ENCODE measurements around the gene SLC34A1.
"Not testable (repeated sequence)": the region's sequence is repeated elsewhere in the genome, so short reads cannot be mapped to it uniquely, and the experiment has no call there.

SLC34A1 gene

GRCh38 chr5:177384134-177384533 lies at the start of gene SLC34A1:
Gene SLC34A1, plus strand, starts transcription at chr5:177384434. Its CDS starts 1,308 bp downstream, at chr5:177385742.
- no peak for TF ChIP-seq JUND (IDR thresholded peaks at IDR 0.05; ENCODE audit: low read depth)
- DNase-seq (ENCODE audit: low read depth in 1 of 2, low spot score in 1 of 2), result no peak
- in situ Hi-C loops (cut with HindIII; ENCODE audit: low pct_unique_long_range_greater_than_20kb, low sequenced_read_pairs), result no loop called here

- TF ChIP-seq JUND (IDR thresholded peaks at IDR 0.05; ENCODE audit: low read depth), result no peak
- no peak for DNase-seq (ENCODE audit: low read depth in 1 of 2, low spot score in 1 of 2)
- in situ Hi-C loops (cut with HindIII; ENCODE audit: low pct_unique_long_range_greater_than_20kb, low sequenced_read_pairs), result no loop called here
Observed at GRCh38 chr5:177334781-177335700, 49.2 kb upstream of the SLC34A1 start.

- no peak for DNase-seq (ENCODE audit: low read depth in 1 of 2, low spot score in 1 of 2)
- TF ChIP-seq JUND (IDR thresholded peaks at IDR 0.05; ENCODE audit: low read depth), result no peak
- in situ Hi-C loops (cut with HindIII; ENCODE audit: low pct_unique_long_range_greater_than_20kb, low sequenced_read_pairs), result no loop called here
Observed at GRCh38 chr5:177335701-177336065, 48.6 kb upstream of the SLC34A1 start.

- no peak for TF ChIP-seq JUND (IDR thresholded peaks at IDR 0.05; ENCODE audit: low read depth)
- peak in 1 of 2 experiments; percentile 51 for DNase-seq (ENCODE audit: low read depth in 1 of 2, low spot score in 1 of 2)
- in situ Hi-C loops (cut with HindIII; ENCODE audit: low pct_unique_long_range_greater_than_20kb, low sequenced_read_pairs), result no loop called here
Observed at GRCh38 chr5:177336112-177336511, 48.1 kb upstream of the SLC34A1 start.

GRCh38 chr5:177336603-177337494 lies 47.4 kb upstream of the SLC34A1 start:
- peak in 1 of 2 experiments; percentile 18 for DNase-seq (ENCODE audit: low read depth in 1 of 2, low spot score in 1 of 2)
- TF ChIP-seq JUND (IDR thresholded peaks at IDR 0.05; ENCODE audit: low read depth), result no peak
- in situ Hi-C loops (cut with HindIII; ENCODE audit: low pct_unique_long_range_greater_than_20kb, low sequenced_read_pairs), result no loop called here

- TF ChIP-seq JUND (IDR thresholded peaks at IDR 0.05; ENCODE audit: low read depth), result no peak
- in situ Hi-C loops (cut with HindIII; ENCODE audit: low pct_unique_long_range_greater_than_20kb, low sequenced_read_pairs), result no loop called here
- no peak for DNase-seq (ENCODE audit: low read depth in 1 of 2, low spot score in 1 of 2)
Observed at GRCh38 chr5:177338251-177339106, 45.8 kb upstream of the SLC34A1 start.

GRCh38 chr5:177339107-177339638 lies 45.1 kb upstream of the SLC34A1 start:
- in situ Hi-C loops (cut with HindIII; ENCODE audit: low pct_unique_long_range_greater_than_20kb, low sequenced_read_pairs), result no loop called here
- peak in 1 of 2 experiments; percentile 89 for DNase-seq (ENCODE audit: low read depth in 1 of 2, low spot score in 1 of 2)
- TF ChIP-seq JUND (IDR thresholded peaks at IDR 0.05; ENCODE audit: low read depth), result no peak

GRCh38 chr5:177343000-177343399 lies 41.2 kb upstream of the SLC34A1 start:
- in situ Hi-C loops (cut with HindIII; ENCODE audit: low pct_unique_long_range_greater_than_20kb, low sequenced_read_pairs), result not testable (repeated sequence)

GRCh38 chr5:177343777-177344176 lies 40.5 kb upstream of the SLC34A1 start:
- no peak for TF ChIP-seq JUND (IDR thresholded peaks at IDR 0.05; ENCODE audit: low read depth)
- no peak for DNase-seq (ENCODE audit: low read depth in 1 of 2, low spot score in 1 of 2)
- in situ Hi-C loops (cut with HindIII; ENCODE audit: low pct_unique_long_range_greater_than_20kb, low sequenced_read_pairs), result no loop called here

More at GRCh38 chr5:177343000-177343399, 41.2 kb upstream of the SLC34A1 start:
- DNase-seq (ENCODE audit: low read depth in 1 of 2, low spot score in 1 of 2), result not testable (repeated sequence)

- no peak for DNase-seq (ENCODE audit: low read depth in 1 of 2, low spot score in 1 of 2)
- in situ Hi-C loops (cut with HindIII; ENCODE audit: low pct_unique_long_range_greater_than_20kb, low sequenced_read_pairs), result no loop called here
- TF ChIP-seq JUND (IDR thresholded peaks at IDR 0.05; ENCODE audit: low read depth), result no peak
Observed at GRCh38 chr5:177344891-177345290, 39.3 kb upstream of the SLC34A1 start.

- no peak for DNase-seq (ENCODE audit: low read depth in 1 of 2, low spot score in 1 of 2)
- no peak for TF ChIP-seq JUND (IDR thresholded peaks at IDR 0.05; ENCODE audit: low read depth)
- in situ Hi-C loops (cut with HindIII; ENCODE audit: low pct_unique_long_range_greater_than_20kb, low sequenced_read_pairs), result no loop called here
Observed at GRCh38 chr5:177346820-177347219, 37.4 kb upstream of the SLC34A1 start.

- in situ Hi-C loops (cut with HindIII; ENCODE audit: low pct_unique_long_range_greater_than_20kb, low sequenced_read_pairs), result no loop called here
Observed at GRCh38 chr5:177347699-177348098, 36.5 kb upstream of the SLC34A1 start.

More at GRCh38 chr5:177347699-177348098, 36.5 kb upstream of the SLC34A1 start:
- no peak for TF ChIP-seq JUND (IDR thresholded peaks at IDR 0.05; ENCODE audit: low read depth)
- no peak for DNase-seq (ENCODE audit: low read depth in 1 of 2, low spot score in 1 of 2)

Measured in T47D (cell line).